ENCODE data around the gene PRDM16.
A peak's percentile ranks its signal among the peaks of the same experiment; 100 is the strongest.

Gene PRDM16

DNA sequence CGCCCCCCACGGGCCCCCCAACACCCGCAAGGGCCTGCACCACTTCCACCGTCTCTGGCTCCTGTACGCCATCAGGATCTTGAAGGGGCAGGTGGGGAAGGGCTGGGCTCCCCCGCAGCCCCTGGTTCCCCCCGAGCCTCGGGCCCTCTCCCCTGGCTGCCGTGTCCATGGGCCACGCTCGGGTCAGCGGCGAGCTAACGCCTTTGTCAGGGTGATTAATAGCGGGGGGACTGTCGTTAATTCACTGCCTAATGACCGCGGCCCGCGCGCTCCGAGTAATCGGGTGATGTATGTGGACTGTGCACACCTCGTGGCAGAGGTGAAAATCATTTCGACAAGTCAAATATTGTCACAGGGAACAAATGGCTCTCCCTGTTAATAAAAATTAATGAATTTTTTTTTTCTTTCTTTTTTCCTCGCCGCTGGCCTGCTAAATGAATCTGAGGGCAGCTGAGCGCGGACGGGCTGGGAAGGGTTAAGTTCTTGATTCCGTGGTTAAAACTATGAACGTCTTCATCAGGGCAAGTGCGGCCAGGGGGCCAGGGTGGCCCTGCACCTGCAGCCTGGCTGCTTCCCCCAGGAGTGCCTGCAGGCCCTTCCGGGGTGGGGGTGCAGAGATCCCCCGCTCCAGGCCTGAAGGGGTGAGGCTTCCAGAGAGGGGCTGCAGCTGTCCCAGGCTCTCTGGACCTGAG is 100.8 kb downstream of the PRDM16 start:
- no peak for DNase-seq

DNA sequence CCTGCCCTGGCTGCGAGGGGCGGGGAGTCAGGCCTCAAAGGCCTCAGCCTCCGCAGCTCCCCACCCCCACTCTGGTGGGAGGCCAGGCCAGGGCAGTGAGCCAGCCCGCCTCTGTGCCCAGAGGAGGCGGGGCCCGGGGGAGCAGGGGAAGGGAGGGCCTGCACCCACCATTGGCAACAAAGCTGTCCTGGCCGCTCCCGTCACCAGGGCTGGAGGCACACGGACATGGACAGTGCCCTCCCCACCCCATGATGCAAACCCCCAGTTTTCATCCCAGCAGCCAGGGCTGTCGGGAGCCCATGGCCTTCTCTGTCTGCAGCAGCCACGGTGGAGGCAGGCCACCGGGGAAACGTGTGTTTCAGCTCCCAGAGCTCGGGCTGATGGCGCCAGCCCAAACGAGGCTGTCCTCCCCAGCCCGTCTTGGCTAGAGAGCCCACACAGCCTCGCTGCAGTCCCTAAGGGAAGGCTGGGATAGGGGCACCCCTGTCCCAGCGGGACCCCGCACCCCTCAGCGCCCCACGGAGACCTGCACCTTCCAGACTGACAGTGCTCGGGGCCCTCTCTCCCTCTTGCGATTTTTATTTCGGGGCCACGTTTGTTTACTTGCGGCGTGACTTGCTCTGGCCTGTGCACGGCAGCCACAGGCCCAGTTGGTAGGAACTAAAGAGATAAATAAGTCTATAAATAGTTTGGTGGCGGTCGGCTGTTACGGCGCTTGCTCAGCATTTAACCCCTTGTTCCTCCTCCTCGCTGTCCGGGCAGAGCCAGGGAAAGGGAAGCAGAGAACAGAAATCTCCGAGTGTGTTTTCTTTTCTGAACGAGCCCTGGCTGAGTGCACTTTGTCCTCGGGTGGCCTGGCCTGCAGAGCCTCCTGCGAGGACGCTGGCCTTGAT is 101.8 kb downstream of the PRDM16 start:
- DNase-seq = peak; percentile 58 to 84 (median 74)

DNA sequence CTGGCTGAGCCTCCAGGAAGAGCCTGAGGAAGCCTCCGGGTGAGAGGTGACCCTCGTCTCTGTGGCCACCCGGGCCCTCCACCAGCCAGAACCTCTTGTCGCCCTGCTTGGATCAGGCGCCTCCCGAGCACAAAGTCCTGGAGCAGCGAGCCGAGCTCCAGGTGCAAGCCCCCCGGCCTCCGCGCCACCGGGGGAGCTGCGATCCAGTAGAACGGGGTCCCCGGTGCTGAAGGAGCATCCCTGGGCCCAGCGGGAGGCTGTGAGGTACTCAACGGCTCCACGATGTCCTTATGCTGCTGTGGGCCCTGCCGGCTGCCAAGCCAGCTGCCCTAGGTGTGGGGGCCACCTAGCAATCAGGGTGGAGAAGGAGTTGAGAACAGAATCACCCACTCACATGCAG is 102.8 kb downstream of the PRDM16 start:
- DNase-seq = no peak

DNA sequence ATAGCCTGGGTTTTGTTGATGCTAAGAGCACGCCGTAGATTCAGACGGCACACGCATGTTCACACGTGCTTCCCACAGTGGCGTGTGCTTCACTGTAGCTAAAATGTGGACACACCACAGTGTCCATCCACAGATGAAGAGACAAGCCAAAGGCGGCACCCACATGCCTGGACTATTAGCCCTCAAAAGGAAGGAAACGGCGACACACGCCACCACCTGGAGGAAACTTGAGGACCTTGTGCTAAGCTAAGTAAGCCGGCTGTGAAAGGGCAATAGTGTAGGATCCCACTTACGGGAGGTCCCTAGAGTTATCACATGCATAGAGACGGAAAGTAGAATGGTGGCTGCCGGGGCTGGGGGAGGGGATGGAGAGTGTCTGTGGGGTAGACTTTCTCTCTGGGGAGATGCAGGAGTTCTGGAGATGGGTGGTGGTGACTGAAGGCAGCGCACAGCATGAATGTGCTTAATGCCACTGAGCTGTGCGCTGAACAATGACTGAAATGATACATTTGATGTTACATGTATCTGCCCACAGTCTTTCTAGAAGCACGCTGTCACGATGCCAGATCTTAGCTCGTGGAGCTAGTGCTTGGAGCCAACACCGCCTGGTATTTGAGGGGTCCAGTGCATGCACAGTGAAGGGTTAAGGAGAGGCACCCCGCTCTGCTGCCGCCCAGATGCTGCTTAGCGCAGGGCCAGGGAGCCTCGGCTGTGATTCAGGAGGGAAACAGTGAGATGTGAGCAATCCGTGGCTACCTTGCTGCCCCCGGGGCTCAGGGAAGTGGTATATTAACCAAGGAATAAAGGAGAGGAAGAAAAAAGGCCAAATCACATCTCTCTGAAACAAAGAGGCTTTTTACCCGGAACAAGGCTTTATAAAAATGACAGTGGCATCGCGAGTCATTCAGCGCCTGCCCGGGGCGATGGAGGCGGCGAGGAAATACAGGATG is 103.7 kb downstream of the PRDM16 start:
- no peak for DNase-seq

DNA sequence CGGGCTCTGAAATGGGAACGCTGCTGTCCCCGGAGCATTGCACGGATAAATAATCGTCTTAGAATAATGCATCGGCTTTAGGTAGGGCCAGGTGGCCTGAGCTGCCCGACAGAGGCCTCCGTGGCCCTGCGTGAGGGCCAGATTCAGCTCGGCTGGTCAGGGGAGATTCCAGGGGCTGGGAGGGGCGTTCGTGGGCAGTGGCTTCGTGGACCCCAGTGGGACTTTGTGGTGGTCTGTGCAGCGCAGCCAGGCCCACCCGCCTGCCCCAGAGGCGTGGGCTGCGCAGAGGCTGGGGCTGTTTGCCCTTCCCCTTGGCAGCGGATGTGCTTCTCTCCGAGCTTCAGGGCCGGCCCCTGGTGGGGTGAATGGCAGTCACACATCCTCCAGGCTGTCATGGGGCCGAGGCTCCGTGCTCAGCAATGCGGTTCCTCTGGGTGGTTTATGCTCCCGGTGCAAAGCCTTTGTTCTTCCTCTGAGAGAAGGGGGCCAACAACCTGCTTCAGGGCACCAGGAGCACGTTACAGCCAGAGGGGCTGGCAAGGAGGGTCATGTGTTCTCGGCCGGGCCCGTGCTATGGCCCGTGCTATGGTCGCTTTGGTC is 104.5 kb downstream of the PRDM16 start:
- peak in 3 of 4 experiments; percentile 15 to 44 (median 42) for DNase-seq

GRCh38 chr1:3174487-3175247 is 105.7 kb downstream of the PRDM16 start:
- DNase-seq = peak; percentile 69 to 83 (median 77)

DNA sequence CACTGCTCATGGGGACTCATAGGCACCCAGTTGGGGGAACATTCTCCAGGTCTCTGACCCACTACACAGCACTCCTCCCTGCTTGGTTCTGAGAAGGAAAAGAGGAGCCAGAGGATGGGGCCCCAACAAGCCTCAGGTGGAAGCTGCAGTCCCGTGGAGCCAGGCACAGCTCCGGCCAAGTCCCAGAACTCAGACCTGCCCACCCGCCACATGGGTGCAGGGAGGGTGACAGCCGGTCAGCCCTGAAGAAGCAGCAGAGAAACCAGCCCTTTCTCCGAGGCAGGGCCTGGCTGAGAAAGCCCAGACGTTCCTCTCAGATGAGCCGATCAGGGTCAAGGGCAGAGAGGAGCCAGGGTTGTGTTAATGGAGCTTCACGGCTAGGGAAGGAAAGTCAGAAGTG is 106.5 kb downstream of the PRDM16 start:
- DNase-seq = no peak

- no peak for DNase-seq
These were observed 107.0 kb downstream of the PRDM16 start for GRCh38 chr1:3176028-3176427.

- DNase-seq = no peak
These were observed 107.8 kb downstream of the PRDM16 start for GRCh38 chr1:3176820-3177219.

GRCh38 chr1:3178279-3178678 is 109.3 kb downstream of the PRDM16 start:
- DNase-seq = no peak

DNA sequence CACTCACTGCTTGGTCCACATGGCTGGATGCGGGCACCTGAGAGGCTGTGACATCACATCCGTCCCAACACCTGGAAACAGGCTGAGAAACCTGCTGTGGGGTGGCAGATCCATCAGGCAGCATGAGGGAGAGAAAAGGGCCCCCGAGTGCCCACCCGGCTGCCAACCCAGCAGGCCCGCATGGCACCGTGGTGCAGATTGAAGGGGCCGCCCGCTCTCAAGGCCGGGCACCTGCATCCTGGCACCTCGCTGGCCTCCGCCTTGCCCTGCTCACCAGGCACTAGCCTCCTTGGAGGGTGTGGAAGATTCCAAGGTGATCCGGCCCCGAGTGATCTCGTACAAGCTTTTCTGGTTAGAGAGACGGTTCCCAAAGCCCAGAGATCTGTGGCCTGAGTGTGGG is 110.5 kb downstream of the PRDM16 start:
- DNase-seq = no peak

GRCh38 chr1:3180915-3181314 is 111.9 kb downstream of the PRDM16 start:
- no peak for DNase-seq

- peak in 3 of 4 experiments; percentile 25 to 50 (median 48) for DNase-seq
These were observed 113.0 kb downstream of the PRDM16 start for GRCh38 chr1:3181956-3182355.

DNA sequence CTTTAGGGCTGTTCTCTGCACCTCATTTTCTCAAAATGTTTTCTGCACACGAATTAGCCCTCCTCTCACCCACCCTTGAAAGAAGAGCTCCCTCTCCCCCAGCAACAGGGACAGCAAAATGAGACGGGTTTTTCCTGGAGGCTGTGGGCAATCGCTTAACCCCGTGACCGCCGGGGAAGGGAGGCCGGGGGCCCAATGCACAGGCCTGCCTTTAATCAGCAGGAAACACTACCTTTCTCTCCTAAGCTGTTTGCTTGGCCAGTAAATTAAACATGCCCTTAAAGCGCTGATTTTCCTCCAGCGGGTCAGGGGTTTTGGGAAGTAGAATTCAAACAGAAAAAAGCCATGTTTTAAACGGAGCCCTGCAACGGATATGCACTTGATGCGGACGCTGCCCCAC is 114.4 kb downstream of the PRDM16 start:
- DNase-seq = no peak

DNA sequence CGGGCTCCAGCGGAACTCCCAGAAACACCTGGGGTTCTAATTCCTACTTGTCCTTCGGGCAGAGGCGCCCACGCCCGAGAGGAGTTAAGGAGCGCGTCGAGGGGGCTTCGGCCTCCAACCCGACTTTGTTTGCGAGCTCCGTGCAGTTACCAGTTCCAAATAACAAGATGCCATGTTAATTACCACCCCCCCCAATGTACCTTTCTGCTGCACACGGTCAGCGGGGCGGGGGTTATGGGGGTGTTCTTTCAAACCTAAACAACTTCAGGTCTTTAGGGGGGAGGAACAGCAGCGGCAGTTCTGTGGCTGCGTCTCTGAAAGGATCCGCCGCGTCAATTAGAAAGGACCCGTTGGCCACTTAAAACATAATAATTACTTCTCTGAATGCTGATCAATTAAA is 114.8 kb downstream of the PRDM16 start:
- DNase-seq = no peak

GRCh38 chr1:3184666-3185065 is 115.7 kb downstream of the PRDM16 start:
- DNase-seq = no peak

DNA sequence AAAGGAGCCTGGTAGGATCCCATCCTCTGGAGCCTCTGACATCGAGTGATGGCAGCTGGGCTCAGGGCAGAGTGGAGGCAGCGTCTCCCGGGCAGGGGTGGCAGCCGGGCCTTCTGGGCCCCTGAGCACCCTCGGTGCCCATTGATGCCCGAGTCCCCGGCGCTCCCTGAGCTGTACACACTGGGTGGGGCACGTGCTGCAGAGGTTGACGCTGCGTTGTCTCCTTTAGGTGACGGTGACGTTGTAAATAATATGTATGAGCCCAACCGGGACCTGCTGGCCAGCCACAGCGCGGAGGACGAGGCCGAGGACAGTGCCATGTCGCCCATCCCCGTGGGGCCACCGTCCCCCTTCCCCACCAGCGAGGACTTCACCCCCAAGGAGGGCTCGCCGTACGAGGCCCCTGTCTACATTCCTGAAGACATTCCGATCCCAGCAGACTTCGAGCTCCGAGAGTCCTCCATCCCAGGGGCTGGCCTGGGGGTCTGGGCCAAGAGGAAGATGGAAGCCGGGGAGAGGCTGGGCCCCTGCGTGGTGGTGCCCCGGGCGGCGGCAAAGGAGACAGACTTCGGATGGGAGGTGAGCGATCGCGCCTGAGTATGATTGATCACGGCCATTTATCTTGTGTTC is 117.0 kb downstream of the PRDM16 start:
- DNase-seq = no peak

GRCh38 chr1:3186526-3186921 is 117.5 kb downstream of the PRDM16 start:
- DNase-seq = no peak

DNA sequence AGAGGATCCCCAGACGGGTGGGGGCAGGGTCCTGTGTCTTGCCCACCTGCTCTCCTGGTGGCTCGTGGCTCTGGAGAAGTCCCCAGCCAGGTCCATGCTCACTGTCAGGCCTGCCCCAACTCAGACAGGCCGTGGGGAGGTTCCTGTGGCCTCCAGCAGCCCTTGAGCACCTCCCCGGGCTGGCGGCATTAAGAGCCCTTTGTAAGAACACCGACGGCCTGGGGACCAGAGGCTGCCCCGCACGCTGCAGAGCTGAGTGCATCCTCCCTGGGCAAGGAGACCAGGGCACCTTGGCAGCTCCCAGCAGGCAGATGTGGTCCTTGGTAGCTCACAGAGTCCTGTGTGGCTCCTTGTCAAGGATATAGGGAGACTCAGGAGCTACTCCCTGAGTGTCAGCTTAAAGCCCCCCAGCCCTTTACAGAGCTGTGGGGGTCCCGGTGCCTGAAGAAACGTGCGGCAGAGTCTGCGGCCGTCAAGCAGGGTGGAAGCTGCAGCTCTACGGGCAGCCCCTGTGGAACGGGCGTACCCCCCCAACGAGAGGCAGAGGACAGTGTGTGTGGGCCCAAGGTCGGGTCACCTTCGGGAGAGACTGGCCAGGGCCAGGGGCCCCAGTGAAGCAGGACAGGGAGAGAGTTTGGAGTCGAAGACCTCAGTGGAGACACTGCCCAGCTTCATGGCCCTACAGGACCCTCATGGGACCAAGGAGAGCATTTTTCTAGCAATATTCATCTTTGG is 118.6 kb downstream of the PRDM16 start:
- no peak for DNase-seq
